GM19397 (cell line): ENCODE data around the gene STK32B.

Experiments
- ATAC-seq: cut with Tn5 transposase; IDR thresholded peaks from one replicate; pipeline ENCODE4 v1.9.1; 2021; ENCODE audit warnings: mild to moderate bottlenecking, moderate library complexity; ENCODE audit not compliant: unreplicated experiment

Gene STK32B

GRCh38 chr4:5029447-5029846, 21.8 kb upstream of the STK32B start:
- ATAC-seq = no peak

- no peak for ATAC-seq
Measured at GRCh38 chr4:5030221-5030620, 21.1 kb upstream of the STK32B start.

- no peak for ATAC-seq
Measured at GRCh38 chr4:5030927-5031326, 20.4 kb upstream of the STK32B start.

- no peak for ATAC-seq
Measured at GRCh38 chr4:5032813-5033212, 18.5 kb upstream of the STK32B start.

- no peak for ATAC-seq
Measured at GRCh38 chr4:5033281-5033841, 17.9 kb upstream of the STK32B start.

GRCh38 chr4:5034206-5034605, 17.1 kb upstream of the STK32B start:
- no peak for ATAC-seq

- no peak for ATAC-seq
Measured at GRCh38 chr4:5036239-5036638, 15.0 kb upstream of the STK32B start.

- ATAC-seq = no peak
Measured at GRCh38 chr4:5037553-5038551, 13.4 kb upstream of the STK32B start.

GRCh38 chr4:5039800-5040199, 11.5 kb upstream of the STK32B start:
- ATAC-seq = no peak

- ATAC-seq = no peak
Measured at GRCh38 chr4:5040856-5041620, 10.2 kb upstream of the STK32B start.

GRCh38 chr4:5041699-5042098, 9.6 kb upstream of the STK32B start:
- no peak for ATAC-seq

GRCh38 chr4:5043579-5043978, 7.7 kb upstream of the STK32B start:
- no peak for ATAC-seq

- no peak for ATAC-seq
Measured at GRCh38 chr4:5044341-5044740, 6.9 kb upstream of the STK32B start.

- no peak for ATAC-seq
Measured at GRCh38 chr4:5045097-5045496, 6.2 kb upstream of the STK32B start.

GRCh38 chr4:5048721-5049120, 2.6 kb upstream of the STK32B start:
- ATAC-seq = no peak

- no peak for ATAC-seq
Measured at GRCh38 chr4:5050520-5051277, 581 bp upstream of the STK32B start.

- no peak for ATAC-seq
Measured at GRCh38 chr4:5052204-5052702, 973 bp downstream of the STK32B start.

GRCh38 chr4:5052726-5053425, 1.6 kb downstream of the STK32B start:
- no peak for ATAC-seq

GRCh38 chr4:5054532-5054931, 3.3 kb downstream of the STK32B start:
- no peak for ATAC-seq

- no peak for ATAC-seq
Measured at GRCh38 chr4:5055411-5055810, 4.1 kb downstream of the STK32B start.
